GM18868 (cell line): Measurements from ENCODE around the gene HNRNPAB.
"Not testable (repeated sequence)": the region's sequence is repeated elsewhere in the genome, so short reads cannot be mapped to it uniquely, and the experiment has no call there.

Source experiments
- ATAC-seq: cut with Tn5 transposase; IDR thresholded peaks from one replicate; pipeline ENCODE4 v1.9.1; 2021; ENCODE audit warnings: mild to moderate bottlenecking, moderate library complexity; ENCODE audit not compliant: unreplicated experiment

HNRNPAB gene

GRCh38 chr5:178229111-178229510 is 24.8 kb downstream of the HNRNPAB start:
- not testable (repeated sequence) for ATAC-seq

GRCh38 chr5:178229861-178230260 is 25.5 kb downstream of the HNRNPAB start:
- no peak for ATAC-seq

DNA sequence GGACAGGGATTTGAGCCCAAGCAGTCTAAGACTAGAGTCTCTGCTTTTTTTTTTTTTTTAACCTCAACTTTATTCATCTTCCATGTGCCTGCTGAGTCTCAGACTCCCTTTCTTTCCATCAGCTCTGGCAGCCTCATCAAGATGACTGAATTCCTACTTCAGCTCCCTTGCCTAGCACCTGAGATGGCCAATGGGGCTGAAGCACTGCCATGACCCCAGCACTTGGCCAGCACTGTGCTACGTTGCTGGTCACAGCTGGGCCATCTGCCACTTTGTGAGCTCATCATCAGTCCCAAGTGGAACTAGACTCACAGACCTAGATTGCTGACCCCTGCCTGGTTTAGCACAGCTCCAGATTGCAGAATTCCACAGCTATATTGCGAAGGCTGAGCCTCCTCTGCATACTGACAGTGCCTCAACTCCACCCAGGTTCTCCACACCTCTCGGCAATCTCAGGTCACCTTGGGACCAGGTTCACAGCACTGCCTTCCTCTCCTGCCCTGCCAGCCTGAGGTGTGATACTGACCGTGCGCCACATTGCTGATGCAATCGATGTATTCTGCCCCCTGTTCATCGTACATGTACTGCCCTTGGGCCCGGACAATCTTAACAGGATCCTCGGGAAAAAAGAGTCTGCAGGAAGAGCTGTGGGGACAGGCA is 26.7 kb downstream of the HNRNPAB start:
- ATAC-seq: no peak

- ATAC-seq: no peak
Measured at GRCh38 chr5:178231539-178232123, 27.3 kb downstream of the HNRNPAB start.

GRCh38 chr5:178232124-178232919 is 28.0 kb downstream of the HNRNPAB start, which contains the start of gene PHYKPL:
TSS of gene PHYKPL (minus strand) at chr5:178232802. CDS start at chr5:178232550, 252 bp downstream.
- ATAC-seq: peak; percentile 56

DNA sequence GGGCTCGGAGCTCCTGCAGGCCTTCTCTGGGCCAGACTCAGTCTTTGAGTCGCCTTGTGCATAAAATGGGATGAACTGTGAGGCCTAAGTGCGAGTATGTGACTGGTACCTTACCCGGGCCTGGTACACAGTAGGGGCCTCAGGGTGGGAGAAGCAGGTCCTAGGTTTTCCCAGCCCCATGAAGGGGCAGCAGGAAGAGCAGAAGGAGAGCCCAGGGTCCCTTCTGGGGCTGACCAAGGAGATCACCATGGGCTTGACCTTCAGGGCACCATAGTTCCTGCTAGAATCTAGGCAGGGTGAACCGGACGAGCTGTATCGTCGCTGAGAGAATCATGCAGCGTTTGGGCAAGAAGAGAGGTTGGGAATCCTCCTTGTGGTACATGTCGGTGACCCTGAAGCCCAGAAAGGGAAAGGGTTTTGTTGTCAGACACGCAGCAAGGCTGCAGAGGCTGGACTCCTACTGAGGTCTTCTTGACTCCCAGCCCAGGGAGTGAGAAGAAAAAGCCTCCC is 28.6 kb downstream of the HNRNPAB start:
- ATAC-seq: no peak

DNA sequence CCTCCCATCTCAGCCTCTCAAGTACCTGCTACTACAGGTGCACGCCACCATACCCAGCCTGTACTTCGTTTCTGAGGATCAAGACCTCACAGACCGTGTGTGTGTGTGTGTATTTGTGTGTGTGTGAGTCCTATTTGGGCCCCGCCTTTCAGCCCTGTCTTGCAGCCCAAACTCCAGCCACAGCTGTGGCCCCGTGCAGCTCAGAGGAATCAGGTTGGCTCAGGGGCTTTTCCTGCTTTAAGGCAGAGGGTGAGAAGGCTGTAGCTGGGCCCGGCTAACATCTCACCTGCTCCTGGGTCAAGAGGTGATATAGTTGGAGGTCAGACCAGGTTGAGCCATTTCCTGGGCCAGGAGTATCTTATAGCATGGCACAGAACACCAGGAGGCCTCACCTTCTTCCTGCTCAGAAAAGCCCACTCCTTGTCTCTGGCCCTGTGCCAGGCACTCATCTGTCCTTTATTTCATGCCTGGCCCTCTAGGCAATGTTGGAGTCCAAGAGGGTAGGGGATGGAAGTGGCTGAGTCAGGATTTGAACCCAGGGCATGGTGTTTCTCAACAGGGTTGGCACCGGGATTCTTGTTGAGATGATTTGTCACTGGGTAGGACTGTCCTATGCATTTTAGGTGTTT is 29.9 kb downstream of the HNRNPAB start:
- ATAC-seq: no peak

GRCh38 chr5:178234750-178235587 is 30.6 kb downstream of the HNRNPAB start:
- ATAC-seq: no peak

- ATAC-seq: no peak
Measured at GRCh38 chr5:178235588-178235974, 31.2 kb downstream of the HNRNPAB start.

DNA sequence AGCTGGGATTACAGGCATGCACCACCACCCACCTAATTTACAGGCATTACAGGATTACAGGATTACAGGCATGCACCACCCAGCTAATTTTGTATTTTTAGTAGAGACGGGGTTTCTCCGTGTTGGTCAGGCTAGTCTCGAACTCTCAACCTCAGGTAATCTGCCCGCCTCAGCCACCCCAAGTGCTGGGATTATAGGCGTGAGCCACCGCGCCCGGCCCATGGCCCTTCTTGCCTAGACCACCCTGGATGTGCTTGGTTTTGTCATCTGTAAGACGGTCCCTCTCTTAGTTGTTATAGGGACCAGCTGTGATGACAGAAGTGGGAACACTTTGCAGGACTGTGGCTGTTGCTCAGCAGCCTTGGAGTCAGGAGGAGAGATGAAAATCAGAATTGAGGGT is 31.8 kb downstream of the HNRNPAB start:
- no peak for ATAC-seq

GRCh38 chr5:178236679-178237078 is 32.3 kb downstream of the HNRNPAB start:
- no peak for ATAC-seq

GRCh38 chr5:178237431-178238312 is 33.3 kb downstream of the HNRNPAB start:
- ATAC-seq: no peak

GRCh38 chr5:178238313-178238635 is 33.9 kb downstream of the HNRNPAB start:
- no peak for ATAC-seq

DNA sequence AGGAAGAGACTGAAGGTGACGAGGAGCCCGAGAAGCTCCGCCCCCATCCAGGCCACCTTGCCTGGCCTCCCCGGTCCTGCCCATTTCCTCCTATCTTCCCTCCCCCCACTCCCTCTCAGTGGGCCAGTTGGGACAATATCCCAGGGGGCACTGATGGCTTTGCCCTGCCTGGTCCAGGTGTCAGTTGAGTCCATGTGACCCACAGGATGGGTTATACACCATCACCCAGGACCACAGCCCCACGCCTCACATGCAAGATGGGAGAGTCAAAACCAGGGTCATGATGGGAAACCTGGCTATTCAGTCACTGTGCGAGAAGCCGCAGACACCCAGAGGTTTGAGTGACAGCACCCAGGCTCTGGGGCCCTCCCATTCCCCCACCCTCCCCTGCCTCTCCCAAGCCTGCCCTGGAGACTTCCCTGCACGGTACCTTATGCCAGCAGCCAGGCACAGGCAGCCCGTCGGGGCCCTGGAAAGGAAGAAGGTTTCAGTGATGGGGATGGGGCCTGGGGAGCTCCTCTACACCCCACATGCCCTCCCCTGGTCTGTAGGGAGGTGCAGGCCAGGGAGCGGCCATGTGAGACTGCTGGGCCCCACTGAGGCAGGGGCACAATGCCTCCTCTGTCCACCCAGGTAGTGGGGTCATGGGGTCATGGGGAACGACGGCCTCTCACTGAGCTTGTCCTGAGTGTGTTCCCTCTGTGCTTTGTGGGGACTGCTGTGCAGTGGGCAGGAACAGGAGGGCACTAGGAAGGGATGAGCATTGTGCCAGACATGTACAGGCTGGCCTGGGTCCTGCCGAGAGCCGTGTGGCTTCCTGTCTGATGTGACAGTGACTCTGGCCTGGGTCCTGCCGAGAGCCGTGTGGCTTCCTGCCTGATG is 34.6 kb downstream of the HNRNPAB start:
- no peak for ATAC-seq

GRCh38 chr5:178239626-178240301 is 35.4 kb downstream of the HNRNPAB start:
- not testable (repeated sequence) for ATAC-seq

GRCh38 chr5:178240341-178240741 is 36.0 kb downstream of the HNRNPAB start:
- no peak for ATAC-seq

DNA sequence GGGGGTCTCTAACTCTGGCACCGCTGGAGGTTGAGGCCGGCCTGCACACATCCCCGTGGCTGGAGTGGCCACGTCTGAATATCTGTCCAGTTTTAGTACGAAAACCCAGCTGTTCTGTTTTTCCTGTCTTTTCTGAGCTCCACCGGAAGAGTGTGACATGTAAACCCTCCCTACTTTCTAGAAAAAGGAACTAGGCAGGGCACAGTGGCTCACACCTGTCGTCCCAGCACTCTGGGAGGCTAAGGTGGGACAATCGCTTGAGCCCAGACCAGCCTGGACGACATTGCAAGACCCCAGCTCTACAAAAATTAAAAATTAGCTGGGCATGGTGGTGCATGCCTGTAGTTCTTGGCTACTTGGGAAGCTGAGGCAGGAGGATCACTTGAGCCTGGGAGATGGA is 36.4 kb downstream of the HNRNPAB start:
- no peak for ATAC-seq

DNA sequence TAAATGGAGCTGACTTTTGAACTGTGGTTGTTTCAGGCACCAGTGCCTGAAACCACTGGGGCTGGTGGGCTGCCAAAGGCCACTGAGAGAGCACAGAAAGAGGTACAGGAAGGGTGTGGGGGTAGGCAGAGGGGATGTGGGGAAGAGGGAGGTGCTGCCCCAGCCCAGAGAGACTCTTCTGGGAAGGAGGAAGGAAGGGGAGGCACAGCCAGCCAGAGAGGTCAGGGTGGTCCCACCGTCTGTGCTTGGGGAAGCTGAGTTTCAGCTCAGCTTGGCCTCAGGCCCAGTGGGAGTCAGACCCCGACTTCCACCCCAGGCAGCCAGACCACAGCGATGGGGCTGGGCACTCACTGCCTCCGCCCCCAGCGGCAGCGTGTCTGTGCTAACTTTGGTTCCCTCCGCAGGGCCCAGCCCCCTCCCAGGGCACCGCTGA is 36.9 kb downstream of the HNRNPAB start:
- no peak for ATAC-seq
